NCI-H1436 (cell line): ENCODE measurements around the gene ACE.

Experiments
- DNase-seq: peaks from one replicate; lab custom pipeline; 2025; lab: John Stamatoyannopoulos, UW

The ACE gene

DNA sequence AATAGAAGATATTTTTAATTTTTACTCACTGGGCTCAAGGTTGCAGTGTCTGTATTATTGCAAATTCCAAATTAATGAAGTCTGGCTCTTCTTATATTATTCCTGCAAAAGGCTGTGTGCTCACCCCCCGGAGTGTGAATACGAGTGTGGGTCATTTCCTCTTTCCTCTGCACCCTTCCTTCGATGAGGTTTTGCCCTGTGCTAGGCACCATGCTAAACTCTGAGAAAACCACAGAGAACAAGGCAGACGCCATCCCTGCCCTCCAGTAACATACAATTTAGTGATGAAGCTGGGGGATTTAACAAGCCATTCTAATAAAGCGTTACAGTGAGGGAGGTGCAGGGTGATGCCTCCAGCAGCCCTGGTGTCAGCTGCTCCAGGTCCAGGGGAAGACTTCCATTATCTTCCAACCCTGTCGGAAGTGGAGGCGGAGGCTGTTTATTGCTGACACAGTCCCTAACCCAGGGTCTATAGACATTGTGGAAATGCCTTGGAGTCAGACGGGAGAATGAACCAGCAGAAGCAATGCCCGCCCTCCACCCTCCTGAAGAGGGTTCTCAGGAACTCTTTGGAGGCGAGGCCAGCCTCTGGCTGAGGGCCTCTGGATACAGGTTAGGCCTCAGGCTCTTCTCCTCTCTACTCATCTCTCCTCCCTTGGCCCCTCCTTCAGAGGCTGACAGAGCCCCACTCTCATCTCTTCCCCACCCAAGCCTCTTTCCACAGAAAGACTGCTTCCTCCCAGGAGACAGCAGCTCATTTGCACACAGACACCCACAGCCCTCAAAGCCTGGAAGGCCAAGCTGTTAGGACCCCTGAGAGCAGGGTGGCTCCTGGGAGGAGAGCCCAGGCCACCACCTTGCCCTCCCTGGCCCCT, 2.0 kb upstream of the ACE start:
- no peak for DNase-seq

DNA sequence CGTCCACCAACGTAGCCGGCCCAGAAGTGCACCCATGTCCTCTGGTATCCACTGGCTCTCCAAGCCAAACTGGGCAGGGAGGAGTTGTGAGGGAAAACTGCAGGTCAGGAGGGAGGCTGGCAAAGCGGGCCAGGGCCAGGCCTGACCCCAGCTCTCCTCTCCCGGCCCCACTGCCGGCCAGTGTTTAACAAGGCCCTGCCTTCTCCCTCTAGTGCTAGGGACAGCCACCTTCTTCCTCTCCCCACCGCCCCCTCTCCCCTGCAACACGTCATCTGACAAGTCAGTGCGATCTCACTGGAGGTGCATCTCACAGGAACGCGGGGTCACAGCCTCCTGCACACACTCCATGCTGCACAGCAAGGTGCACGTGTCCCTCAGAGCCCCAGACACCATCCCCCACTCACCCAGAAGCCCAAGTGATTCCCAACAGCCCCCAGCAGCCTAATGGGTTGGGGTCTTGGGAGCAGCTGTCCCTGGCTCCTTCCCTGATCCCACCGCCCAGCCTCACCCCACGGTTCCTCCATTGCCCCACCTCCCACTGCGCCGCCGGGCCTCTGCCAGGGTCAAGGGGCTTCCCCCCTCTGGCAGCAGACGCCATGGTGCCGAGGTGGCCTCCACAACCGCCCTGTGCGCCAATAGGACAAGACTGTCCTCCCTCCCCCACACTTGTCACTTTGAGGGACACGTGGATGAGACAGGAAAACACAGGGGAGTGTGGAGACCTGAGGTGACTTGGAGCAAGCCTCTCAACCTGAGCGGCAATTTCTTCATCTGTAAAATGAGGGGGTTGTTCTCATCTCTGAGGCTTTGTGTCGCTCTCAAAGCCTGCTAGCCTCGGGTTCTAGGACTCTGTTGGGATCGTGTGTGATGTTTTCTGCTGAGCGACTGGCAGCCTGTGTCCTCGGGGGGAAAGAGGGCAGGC, 1.1 kb upstream of the ACE start:
- DNase-seq, result no peak

DNA sequence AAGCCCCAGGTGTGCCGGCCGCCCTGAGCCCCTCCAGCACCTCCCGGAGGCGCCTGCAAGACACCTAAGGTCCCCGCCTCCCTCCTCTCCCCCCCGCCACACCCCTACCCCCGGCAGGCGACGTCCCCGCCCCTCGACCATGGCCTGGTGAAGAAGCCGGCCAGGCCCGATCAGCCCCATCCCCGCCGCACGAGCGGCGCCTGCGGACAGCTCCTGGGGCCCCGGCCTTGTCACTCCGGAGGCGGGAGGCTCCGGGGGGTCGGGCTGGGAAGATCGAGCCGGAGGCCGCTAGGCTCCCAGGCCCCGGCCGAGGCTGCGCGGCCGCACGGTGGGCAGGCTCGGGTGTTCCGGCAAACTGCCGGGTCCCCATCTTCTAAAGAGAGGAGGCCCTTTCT, 405 bp upstream of the ACE start:
- peak; percentile 53 for DNase-seq

GRCh38 chr17:63477480-63478440, 899 bp downstream of the ACE start:
- DNase-seq, result peak; percentile 63

- DNase-seq, result peak; percentile 79
Observed at GRCh38 chr17:63478814-63479494, 2.1 kb downstream of the ACE start.

- no peak for DNase-seq
Observed at GRCh38 chr17:63479495-63480184, 2.8 kb downstream of the ACE start.

GRCh38 chr17:63480192-63480784, 3.4 kb downstream of the ACE start:
- DNase-seq, result no peak

GRCh38 chr17:63480826-63481487, 4.1 kb downstream of the ACE start:
- peak; percentile 66 for DNase-seq

DNA sequence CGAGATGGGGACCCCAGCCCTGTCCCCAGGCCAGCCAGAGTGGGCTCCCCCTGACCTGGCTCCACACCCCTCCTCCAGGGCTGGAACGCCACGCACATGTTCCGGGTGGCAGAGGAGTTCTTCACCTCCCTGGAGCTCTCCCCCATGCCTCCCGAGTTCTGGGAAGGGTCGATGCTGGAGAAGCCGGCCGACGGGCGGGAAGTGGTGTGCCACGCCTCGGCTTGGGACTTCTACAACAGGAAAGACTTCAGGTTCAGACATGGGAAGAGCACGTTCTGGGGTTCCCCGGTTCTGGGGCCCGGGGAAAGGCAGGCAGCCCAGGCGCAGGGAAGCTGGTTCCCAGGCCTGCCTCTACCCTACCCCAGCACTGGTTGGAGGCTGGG, 4.6 kb downstream of the ACE start:
- no peak for DNase-seq

DNA sequence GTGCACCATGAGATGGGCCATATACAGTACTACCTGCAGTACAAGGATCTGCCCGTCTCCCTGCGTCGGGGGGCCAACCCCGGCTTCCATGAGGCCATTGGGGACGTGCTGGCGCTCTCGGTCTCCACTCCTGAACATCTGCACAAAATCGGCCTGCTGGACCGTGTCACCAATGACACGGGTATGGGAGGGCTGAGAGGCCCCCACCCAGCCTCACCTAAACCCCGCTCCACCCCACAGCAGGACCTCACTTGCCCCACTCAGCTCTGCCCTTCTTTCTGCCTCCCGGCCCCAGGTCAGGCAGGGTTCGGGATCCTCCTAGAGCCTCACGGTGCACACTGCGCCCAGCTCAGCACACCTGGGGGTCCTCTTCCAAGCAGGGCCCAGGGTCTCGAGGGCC, 5.6 kb downstream of the ACE start:
- no peak for DNase-seq

- DNase-seq, result no peak
Observed at GRCh38 chr17:63483038-63483437, 6.2 kb downstream of the ACE start.

DNA sequence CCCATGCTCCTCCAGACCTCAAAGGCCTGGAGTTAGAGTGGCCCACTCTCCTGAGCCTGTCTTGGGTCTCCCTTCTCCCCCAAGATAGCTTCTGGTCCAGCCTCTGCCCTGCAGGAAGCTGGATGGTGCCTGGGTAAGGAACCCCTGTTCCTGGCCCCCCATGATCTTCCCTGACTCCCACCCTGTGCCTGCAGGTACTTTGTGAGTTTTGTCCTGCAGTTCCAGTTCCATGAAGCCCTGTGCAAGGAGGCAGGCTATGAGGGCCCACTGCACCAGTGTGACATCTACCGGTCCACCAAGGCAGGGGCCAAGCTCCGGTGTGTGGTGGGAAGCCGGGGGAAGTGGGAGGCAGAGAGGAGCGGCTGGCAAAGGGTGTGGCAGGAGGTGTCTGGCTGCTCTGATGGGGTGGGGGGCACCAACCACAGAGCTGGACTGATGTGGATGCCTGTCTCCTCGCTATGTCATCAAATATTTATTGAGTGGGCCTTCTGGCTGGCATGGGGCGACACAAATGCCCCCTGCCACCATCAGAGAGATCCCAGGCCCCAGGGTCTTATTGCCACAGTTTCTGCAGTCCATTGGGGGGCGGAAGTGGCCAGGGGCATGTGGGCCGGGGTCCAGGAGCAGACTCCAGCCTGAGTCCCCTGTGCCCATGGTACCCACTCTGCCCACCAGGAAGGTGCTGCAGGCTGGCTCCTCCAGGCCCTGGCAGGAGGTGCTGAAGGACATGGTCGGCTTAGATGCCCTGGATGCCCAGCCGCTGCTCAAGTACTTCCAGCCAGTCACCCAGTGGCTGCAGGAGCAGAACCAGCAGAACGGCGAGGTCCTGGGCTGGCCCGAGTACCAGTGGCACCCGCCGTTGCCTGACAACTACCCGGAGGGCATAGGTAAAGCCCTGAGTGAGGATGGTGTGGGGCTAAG, 7.1 kb downstream of the ACE start:
- DNase-seq, result no peak

GRCh38 chr17:63486317-63487013, 9.6 kb downstream of the ACE start:
- DNase-seq, result no peak

DNA sequence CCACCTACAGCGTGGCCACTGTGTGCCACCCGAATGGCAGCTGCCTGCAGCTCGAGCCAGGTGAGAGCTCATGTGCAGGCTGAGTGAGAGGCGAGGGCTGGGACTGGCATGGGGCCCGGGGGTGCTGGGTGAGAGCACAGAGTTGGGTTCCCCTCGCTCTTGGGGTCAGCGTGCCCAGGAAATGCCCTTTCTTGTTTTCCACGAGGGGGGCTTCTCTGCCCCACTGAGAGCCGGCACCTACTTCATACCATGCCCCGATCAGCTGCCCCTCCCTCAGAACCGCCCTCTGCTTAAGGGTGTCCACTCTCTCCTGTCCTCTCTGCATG, 10.1 kb downstream of the ACE start:
- no peak for DNase-seq

- no peak for DNase-seq
Observed at GRCh38 chr17:63488851-63489250, 12.0 kb downstream of the ACE start.

DNA sequence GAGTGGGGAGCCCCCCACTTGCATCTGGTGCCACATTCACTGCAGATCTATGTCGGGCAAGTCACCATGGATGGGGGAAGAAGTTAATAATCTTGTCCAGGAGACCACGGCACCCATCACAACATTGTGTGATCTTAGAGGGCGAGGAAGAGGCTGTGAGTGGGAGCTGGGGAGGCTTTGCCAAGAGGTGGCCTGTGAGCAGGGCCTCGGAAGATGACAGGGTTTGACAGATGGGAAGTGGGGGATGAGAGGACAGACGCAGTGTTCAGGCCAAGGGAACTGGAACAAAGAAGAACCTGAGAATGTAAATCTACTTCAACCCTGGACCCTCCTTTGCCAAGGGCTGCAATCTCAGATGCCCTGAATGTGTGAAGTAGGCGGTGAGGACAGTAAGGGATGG, 12.4 kb downstream of the ACE start:
- no peak for DNase-seq

DNA sequence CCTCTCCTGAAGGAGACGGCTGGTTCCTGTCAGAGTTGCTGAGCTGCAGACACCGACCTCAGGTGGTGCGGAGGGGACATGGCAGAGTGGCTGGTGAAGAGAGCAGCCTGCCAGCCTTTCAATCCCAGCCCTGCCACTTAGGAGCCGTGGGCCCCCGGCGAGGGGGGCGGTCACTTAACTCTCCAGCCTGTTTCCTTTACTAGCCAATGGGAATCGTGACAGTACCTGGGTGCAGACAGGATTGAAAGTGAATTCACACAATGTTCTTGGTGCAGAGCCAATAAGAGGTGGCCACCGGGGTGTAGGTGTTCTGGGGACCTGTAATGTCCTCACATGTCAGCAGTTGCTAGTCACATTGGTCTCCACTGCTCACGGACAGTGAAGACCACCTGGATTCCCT, 13.5 kb downstream of the ACE start:
- no peak for DNase-seq

DNA sequence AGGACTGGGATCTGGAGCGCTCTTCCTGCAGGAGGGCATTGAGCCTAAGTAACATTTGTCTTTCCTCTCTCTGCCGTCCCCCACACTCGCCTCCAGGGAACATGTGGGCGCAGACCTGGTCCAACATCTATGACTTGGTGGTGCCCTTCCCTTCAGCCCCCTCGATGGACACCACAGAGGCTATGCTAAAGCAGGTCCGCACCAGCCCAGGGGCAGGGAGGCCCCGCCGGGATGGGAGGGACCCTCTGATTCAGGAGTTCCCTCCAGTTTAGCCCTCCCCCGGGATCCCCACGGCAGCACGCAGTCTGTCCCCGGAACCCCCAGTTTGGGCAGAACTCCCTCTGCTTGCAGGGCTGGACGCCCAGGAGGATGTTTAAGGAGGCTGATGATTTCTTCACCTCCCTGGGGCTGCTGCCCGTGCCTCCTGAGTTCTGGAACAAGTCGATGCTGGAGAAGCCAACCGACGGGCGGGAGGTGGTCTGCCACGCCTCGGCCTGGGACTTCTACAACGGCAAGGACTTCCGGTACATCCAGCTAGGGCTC, 14.1 kb downstream of the ACE start:
- DNase-seq, result no peak
